HepG2 (cell line): ENCODE measurements around the gene STRIP1. TPM values are rescaled to one million over a fixed set of nuclear protein-coding genes. Genes with fewer than 3 reads are reported as not detected.

Source experiments
- CEBPB ChIP-seq: IDR thresholded peaks from 2 replicates; pipeline ENCODE4 v1.6.1; 2011; ENCODE audit warnings: low read depth, low read length, improper control_type of control experiment, borderline replicate concordance
- CREB1 ChIP-seq, 2 experiments: fragments of 450-650 bp in 1 of 2; IDR thresholded peaks; 2 replicates each; pipeline ENCODE4 v1.6.1; 2016 to 2017; ENCODE audit warnings: control low read depth in 1 of 2, mild to moderate bottlenecking in 1 of 2, missing compliant biosample characterization in 1 of 2, missing genetic modification characterization in 1 of 2
- HIVEP1 ChIP-seq: sonication (generic); formaldehyde crosslinking; IDR thresholded peaks from 2 replicates; pipeline ENCODE4 v1.4.0; 2020; ENCODE audit warnings: mild to moderate bottlenecking, missing genetic modification reagents
- MTF2 ChIP-seq: sonication (generic); formaldehyde crosslinking; IDR thresholded peaks from 2 replicates; pipeline ENCODE4 v1.5.0; 2020; ENCODE audit warnings: missing genetic modification reagents, borderline replicate concordance
- NCOA2 ChIP-seq: sonication (generic); formaldehyde crosslinking; IDR thresholded peaks from 2 replicates; pipeline ENCODE4 v1.8.0; 2022; ENCODE audit warnings: inconsistent platforms
- NONO ChIP-seq, 2 experiments: fragments of 450-650 bp in 1 of 2; sonication (generic) in 1 of 2; formaldehyde crosslinking in 1 of 2; IDR thresholded peaks in 1 of 2; conservative IDR thresholded peaks in 1 of 2; 2 replicates each; pipeline versions ENCODE4 v1.6.1 to v1.8.0; 2017 to 2022; ENCODE audit warnings: mild to moderate bottlenecking in 1 of 2, missing genetic modification reagents in 1 of 2, moderate library complexity in 1 of 2
- NR2F1 ChIP-seq, 2 experiments: fragments of 450-650 bp in 1 of 2; formaldehyde crosslinking in 1 of 2; IDR thresholded peaks; 2 replicates each; pipeline versions ENCODE4 v1.5.0 to v1.6.1; 2016 to 2020; ENCODE audit warnings: mild to moderate bottlenecking in 1 of 2, missing compliant biosample characterization in 1 of 2, missing genetic modification reagents in 1 of 2, moderate library complexity in 1 of 2
- PTBP1 ChIP-seq: fragments of 200-400 bp; formaldehyde crosslinking; IDR thresholded peaks from 2 replicates; pipeline ENCODE4 v1.6.1; 2018; ENCODE audit warnings: low read length, low read depth; ENCODE audit not compliant: poor library complexity, severe bottlenecking
- RBAK ChIP-seq: sonication (generic); formaldehyde crosslinking; IDR thresholded peaks from 2 replicates; pipeline ENCODE4 v1.5.1; 2020; ENCODE audit warnings: mild to moderate bottlenecking, missing genetic modification reagents
- ZBTB3 ChIP-seq: sonication (generic); formaldehyde crosslinking; IDR thresholded peaks from 2 replicates; pipeline ENCODE4 v1.4.0; 2020; ENCODE audit warnings: low read depth, mild to moderate bottlenecking, moderate library complexity, missing genetic modification reagents, borderline replicate concordance
- ZEB1 ChIP-seq: IDR thresholded peaks from 2 replicates; pipeline ENCODE4 v1.6.1; 2012; ENCODE audit warnings: mild to moderate bottlenecking, low read depth, inconsistent platforms; ENCODE audit not compliant: insufficient replicate concordance
- ZHX2 ChIP-seq, 2 experiments: sonication (generic) in 1 of 2; formaldehyde crosslinking in 1 of 2; IDR thresholded peaks; 2 replicates each; pipeline versions ENCODE4 v1.6.1 to v1.9.0; 2014 to 2022; ENCODE audit warnings: antibody characterized with exemption in 1 of 2, borderline replicate concordance in 1 of 2, inconsistent platforms in 1 of 2, low read depth in 1 of 2, missing genetic modification reagents in 1 of 2
- ZNF878 ChIP-seq: sonication (generic); formaldehyde crosslinking; IDR thresholded peaks from 2 replicates; pipeline ENCODE4 v1.8.1; 2023; ENCODE audit warnings: mild to moderate bottlenecking, missing genetic modification reagents, moderate library complexity
- ZNF891 ChIP-seq: sonication (generic); formaldehyde crosslinking; IDR thresholded peaks from 2 replicates; pipeline ENCODE4 v1.5.0; 2020; ENCODE audit warnings: mild to moderate bottlenecking, missing genetic modification reagents
- polyA plus RNA-seq, 8 experiments: library from polyadenylated mRNA; depleted of rRNA in 3 of 8; stranded (reverse) in 7 of 8; unstranded in 1 of 8; fragments of >200 nt; fragmentation: Illumina TruSeq in 4 of 8; extraction: Trizol in 4 of 8; gene quantifications; 2 replicates each; pipeline versions ENCODE4 v1.2.1 to v1.2.3, GENCODE V29; 2011 to 2016; ENCODE audit warnings: low read depth in 4 of 8, missing spikeins in 1 of 8, mixed read lengths in 1 of 8; ENCODE audit not compliant: insufficient read depth in 1 of 8
- total RNA-seq, 5 experiments: library from RNA; depleted of rRNA; stranded (reverse); fragments of >200 nt; fragmentation: Illumina TruSeq; extraction: Trizol; gene quantifications; 2 replicates each; pipeline ENCODE4 v1.2.3, GENCODE V29; 2016; ENCODE audit warnings: low read depth in 1 of 5
- TF ChIP-seq, protein P1 (sequence below): IDR thresholded peaks from 2 replicates; pipeline ENCODE4 v1.6.1; 2018; ENCODE audit warnings: missing genetic modification reagents, mild to moderate bottlenecking, missing compliant biosample characterization
- TF ChIP-seq, protein P2 (sequence below): IDR thresholded peaks from 2 replicates; pipeline ENCODE4 v1.4.0; 2020; ENCODE audit warnings: mild to moderate bottlenecking, missing genetic modification reagents

Gene STRIP1
- total and polyA plus RNA-seq, 2 of the 13 experiments (the other 11 are each of a cell fraction or from before 2014, with no cell fraction given), result 20.9 to 27.9 TPM

DNA sequence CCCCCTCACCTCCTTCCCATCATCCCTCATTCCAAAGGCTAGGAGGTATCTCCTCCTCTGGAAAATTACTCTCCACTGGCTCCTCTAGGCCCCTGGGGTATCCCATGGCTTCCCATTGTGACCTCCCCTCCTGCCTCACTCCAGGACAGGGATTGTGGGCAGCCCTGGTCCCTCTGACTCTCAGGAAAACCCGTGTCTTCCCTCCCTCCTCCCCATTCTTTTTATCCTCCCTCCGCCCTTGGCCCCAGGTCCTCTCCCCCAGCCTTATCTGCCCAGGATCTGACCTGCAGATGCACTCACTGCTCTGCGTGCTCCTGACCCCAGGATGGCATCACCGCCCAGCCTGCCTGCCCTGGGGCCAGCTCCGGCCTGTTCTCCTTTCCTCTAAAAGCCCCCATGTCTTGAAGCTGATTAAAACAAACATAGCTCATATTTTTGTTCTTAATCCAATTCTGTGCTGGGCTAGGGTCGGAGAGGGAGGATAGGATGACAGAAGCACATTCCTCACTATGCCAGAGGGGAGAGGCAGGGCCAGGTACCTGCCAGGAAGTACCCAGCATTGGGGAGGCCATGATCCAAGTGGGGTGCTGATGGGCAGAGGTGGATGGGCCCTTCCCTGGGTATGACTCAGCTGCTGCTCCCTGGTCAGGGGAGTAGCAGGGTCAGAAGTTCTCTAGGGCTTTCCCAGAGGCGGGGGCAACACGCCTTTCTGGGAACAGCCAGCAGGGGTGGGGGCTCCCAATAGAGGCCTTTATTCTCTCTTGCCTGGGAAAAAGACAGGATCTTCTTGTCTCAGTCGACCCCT lies 64.0 kb downstream of the STRIP1 start (continued):
- TF ChIP-seq MTF2 (CRISPR knock-in tag) (no peak), RBAK (CRISPR knock-in tag) (no peak), NONO (IDR thresholded peaks at IDR 0.05) (no peak), NONO (CRISPR knock-in tag; conservative IDR thresholded peaks at IDR 0.05) (no peak), CREB1 (IDR thresholded peaks at IDR 0.05) (no peak), CREB1 (CRISPR knock-in tag; IDR thresholded peaks at IDR 0.05) (no peak), ZNF878 (no peak), ZNF891 (CRISPR knock-in tag) (no peak), ZEB1 (no peak), PTBP1 (no peak), NCOA2 (CRISPR knock-in tag) (no peak), ZBTB3 (no peak), ZHX2 (IDR thresholded peaks at IDR 0.05; ENCODE audit: low read depth) (no peak), ZHX2 (CRISPR knock-in tag; IDR thresholded peaks at IDR 0.05; ENCODE audit: borderline replicate concordance) (no peak), CEBPB (no peak), HIVEP1 (no peak), NR2F1 (CRISPR knock-in tag; IDR thresholded peaks at IDR 0.05) (peak; percentile 36 to 45; a peak in 1 of 4 replicates)
- TF ChIP-seq, protein P1, sequence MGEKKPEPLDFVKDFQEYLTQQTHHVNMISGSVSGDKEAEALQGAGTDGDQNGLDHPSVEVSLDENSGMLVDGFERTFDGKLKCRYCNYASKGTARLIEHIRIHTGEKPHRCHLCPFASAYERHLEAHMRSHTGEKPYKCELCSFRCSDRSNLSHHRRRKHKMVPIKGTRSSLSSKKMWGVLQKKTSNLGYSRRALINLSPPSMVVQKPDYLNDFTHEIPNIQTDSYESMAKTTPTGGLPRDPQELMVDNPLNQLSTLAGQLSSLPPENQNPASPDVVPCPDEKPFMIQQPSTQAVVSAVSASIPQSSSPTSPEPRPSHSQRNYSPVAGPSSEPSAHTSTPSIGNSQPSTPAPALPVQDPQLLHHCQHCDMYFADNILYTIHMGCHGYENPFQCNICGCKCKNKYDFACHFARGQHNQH (CRISPR knock-in tag), result no peak
- TF ChIP-seq, protein P2, sequence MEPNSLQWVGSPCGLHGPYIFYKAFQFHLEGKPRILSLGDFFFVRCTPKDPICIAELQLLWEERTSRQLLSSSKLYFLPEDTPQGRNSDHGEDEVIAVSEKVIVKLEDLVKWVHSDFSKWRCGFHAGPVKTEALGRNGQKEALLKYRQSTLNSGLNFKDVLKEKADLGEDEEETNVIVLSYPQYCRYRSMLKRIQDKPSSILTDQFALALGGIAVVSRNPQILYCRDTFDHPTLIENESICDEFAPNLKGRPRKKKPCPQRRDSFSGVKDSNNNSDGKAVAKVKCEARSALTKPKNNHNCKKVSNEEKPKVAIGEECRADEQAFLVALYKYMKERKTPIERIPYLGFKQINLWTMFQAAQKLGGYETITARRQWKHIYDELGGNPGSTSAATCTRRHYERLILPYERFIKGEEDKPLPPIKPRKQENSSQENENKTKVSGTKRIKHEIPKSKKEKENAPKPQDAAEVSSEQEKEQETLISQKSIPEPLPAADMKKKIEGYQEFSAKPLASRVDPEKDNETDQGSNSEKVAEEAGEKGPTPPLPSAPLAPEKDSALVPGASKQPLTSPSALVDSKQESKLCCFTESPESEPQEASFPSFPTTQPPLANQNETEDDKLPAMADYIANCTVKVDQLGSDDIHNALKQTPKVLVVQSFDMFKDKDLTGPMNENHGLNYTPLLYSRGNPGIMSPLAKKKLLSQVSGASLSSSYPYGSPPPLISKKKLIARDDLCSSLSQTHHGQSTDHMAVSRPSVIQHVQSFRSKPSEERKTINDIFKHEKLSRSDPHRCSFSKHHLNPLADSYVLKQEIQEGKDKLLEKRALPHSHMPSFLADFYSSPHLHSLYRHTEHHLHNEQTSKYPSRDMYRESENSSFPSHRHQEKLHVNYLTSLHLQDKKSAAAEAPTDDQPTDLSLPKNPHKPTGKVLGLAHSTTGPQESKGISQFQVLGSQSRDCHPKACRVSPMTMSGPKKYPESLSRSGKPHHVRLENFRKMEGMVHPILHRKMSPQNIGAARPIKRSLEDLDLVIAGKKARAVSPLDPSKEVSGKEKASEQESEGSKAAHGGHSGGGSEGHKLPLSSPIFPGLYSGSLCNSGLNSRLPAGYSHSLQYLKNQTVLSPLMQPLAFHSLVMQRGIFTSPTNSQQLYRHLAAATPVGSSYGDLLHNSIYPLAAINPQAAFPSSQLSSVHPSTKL (CRISPR knock-in tag), result peak; percentile 12; the same call in 1 of the 2 replicates
